Body of pancreas (tissue), 4 donors: ENCODE data around the gene ASIC2.

ENCODE experiments used
- CTCF ChIP-seq, 7 experiments: fragments of 450-650 bp in 4 of 7; fragments of 200-600 bp in 3 of 7; sonication (generic) in 3 of 7; IDR thresholded peaks; one replicate each; pipeline ENCODE4 v1.5.1; 2016 to 2019; ENCODE audit warnings: antibody characterized with exemption in 7 of 7
- POLR2A ChIP-seq, 3 donors: fragments of 450-650 bp; IDR thresholded peaks; one replicate each; pipeline ENCODE4 v1.6.1; 2016; ENCODE audit warnings: antibody characterized with exemption in 3 of 3, mild to moderate bottlenecking in 2 of 3

- TF ChIP-seq CTCF (IDR thresholded peaks at IDR 0.05) (no peak), POLR2A (IDR thresholded peaks at IDR 0.05) (no peak)
Observed at GRCh38 chr17:33086041-33086440, 207.1 kb downstream of the ASIC2 start.
